Mesenchymal stem cell (in vitro differentiated cells and primary cell): ENCODE measurements around the gene SSR4.

Experiments used
- DNase-seq: peaks from one replicate; pipeline ENCODE4 v3.0.0-alpha.2; 2013
- H2AFZ ChIP-seq: one replicate; pipeline ENCODE4 v1.6.1; 2013; ENCODE audit warnings: low read depth, mild to moderate bottlenecking, control low read depth, inconsistent platforms, low read length, moderate library complexity
- H2AK5ac ChIP-seq: 2 replicates; pipeline ENCODE4 v1.6.1; 2013; ENCODE audit warnings: low read length, moderate library complexity, mild to moderate bottlenecking, inconsistent platforms; ENCODE audit not compliant: severe bottlenecking
- H2BK120ac ChIP-seq: one replicate; pipeline ENCODE4 v1.6.1; 2013; ENCODE audit warnings: low read depth, mild to moderate bottlenecking, inconsistent platforms, low read length, moderate library complexity
- H2BK12ac ChIP-seq, 2 experiments: one replicate each; pipeline ENCODE4 v1.6.1; 2013; ENCODE audit warnings: inconsistent platforms in 2 of 2, low read length in 2 of 2, mild to moderate bottlenecking in 2 of 2, moderate library complexity in 2 of 2, control low read depth in 1 of 2
- H2BK15ac ChIP-seq: one replicate; pipeline ENCODE4 v1.6.1; 2013; ENCODE audit warnings: mild to moderate bottlenecking, low read depth, inconsistent platforms; ENCODE audit not compliant: poor library complexity, severe bottlenecking
- H2BK5ac ChIP-seq: 2 replicates; pipeline ENCODE4 v1.6.1; 2013; ENCODE audit warnings: low read depth, mild to moderate bottlenecking, low read length, control low read depth, inconsistent platforms; ENCODE audit not compliant: poor library complexity, severe bottlenecking
- H3K14ac ChIP-seq, 2 experiments: one replicate each; pipeline ENCODE4 v1.6.1; 2013; ENCODE audit warnings: inconsistent platforms in 2 of 2, low read length in 2 of 2, control low read depth in 1 of 2, mild to moderate bottlenecking in 1 of 2, moderate library complexity in 1 of 2
- H3K18ac ChIP-seq, 2 experiments: one replicate each; pipeline ENCODE4 v1.6.1; 2013; ENCODE audit warnings: inconsistent platforms in 2 of 2, low read length in 2 of 2, control low read depth in 1 of 2, low read depth in 1 of 2, mild to moderate bottlenecking in 1 of 2
- H3K23ac ChIP-seq, 2 experiments: one replicate each; pipeline ENCODE4 v1.6.1; 2013; ENCODE audit warnings: inconsistent platforms in 2 of 2, low read length in 2 of 2, mild to moderate bottlenecking in 2 of 2, moderate library complexity in 2 of 2, control low read depth in 1 of 2
- H3K27ac ChIP-seq: 2 replicates; pipeline ENCODE4 v1.5.1; 2013; ENCODE audit warnings: mild to moderate bottlenecking, moderate library complexity, low read length, control low read depth, inconsistent platforms; ENCODE audit not compliant: poor library complexity, severe bottlenecking
- H3K27me3 ChIP-seq, 2 experiments: 2 replicates each; pipeline versions ENCODE4 v1.6.1 to v1.7.0; 2013; ENCODE audit warnings: low read length in 2 of 2, mild to moderate bottlenecking in 2 of 2, moderate library complexity in 2 of 2, control low read depth in 1 of 2, inconsistent platforms in 1 of 2; ENCODE audit not compliant: control insufficient read depth in 1 of 2, insufficient read depth in 1 of 2
- H3K36me3 ChIP-seq, 2 experiments: 2 replicates each; pipeline versions ENCODE4 v1.6.1 to v1.7.0; 2013; ENCODE audit warnings: low read length in 2 of 2, control low read depth in 1 of 2, inconsistent platforms in 1 of 2, low read depth in 1 of 2, mild to moderate bottlenecking in 1 of 2; ENCODE audit not compliant: insufficient read depth in 2 of 2, control insufficient read depth in 1 of 2
- H3K4ac ChIP-seq, 2 experiments: one replicate each; pipeline ENCODE4 v1.6.1; 2013; ENCODE audit warnings: inconsistent platforms in 2 of 2, low read length in 2 of 2, mild to moderate bottlenecking in 2 of 2, moderate library complexity in 2 of 2, control low read depth in 1 of 2, low read depth in 1 of 2
- H3K4me1 ChIP-seq: 2 replicates; pipeline ENCODE4 v1.6.1; 2013; ENCODE audit warnings: low read depth, low read length, control low read depth; ENCODE audit not compliant: control insufficient read depth, insufficient read depth
- H3K4me2 ChIP-seq: 2 replicates; pipeline ENCODE4 v1.6.1; 2013; ENCODE audit warnings: low read length, mild to moderate bottlenecking, inconsistent platforms; ENCODE audit not compliant: poor library complexity, severe bottlenecking
- H3K4me3 ChIP-seq, 2 experiments: 2 replicates each; pipeline versions ENCODE4 v1.5.1 to v1.7.0; 2013; ENCODE audit warnings: low read length in 2 of 2, mild to moderate bottlenecking in 2 of 2, control low read depth in 1 of 2, low read depth in 1 of 2; ENCODE audit not compliant: insufficient read depth in 1 of 2
- H3K79me1 ChIP-seq: replicated peaks from 2 replicates; pipeline ENCODE4 v1.6.1; 2013; ENCODE audit warnings: mild to moderate bottlenecking, control low read depth, low read length, inconsistent platforms; ENCODE audit not compliant: poor library complexity, severe bottlenecking
- H3K9ac ChIP-seq: 2 replicates; pipeline ENCODE4 v1.7.0; 2013; ENCODE audit warnings: mild to moderate bottlenecking, low read length, moderate library complexity
- H3K9me3 ChIP-seq: 2 replicates; pipeline ENCODE4 v1.7.0; 2013; ENCODE audit warnings: mild to moderate bottlenecking, low read length; ENCODE audit not compliant: control insufficient read depth
- H4K8ac ChIP-seq: one replicate; pipeline ENCODE4 v1.6.1; 2013; ENCODE audit warnings: inconsistent platforms, mild to moderate bottlenecking, low read length, moderate library complexity
- H4K91ac ChIP-seq: one replicate; pipeline ENCODE4 v1.6.1; 2013; ENCODE audit warnings: mild to moderate bottlenecking, low read length, inconsistent platforms
- WGBS: methylation state at CpG from one replicate; pipeline ENCODE4 v1.1.7; 2013; ENCODE audit warnings: mixed read lengths; 5-methylcytosine and 5-hydroxymethylcytosine counted together

SSR4 gene

DNA sequence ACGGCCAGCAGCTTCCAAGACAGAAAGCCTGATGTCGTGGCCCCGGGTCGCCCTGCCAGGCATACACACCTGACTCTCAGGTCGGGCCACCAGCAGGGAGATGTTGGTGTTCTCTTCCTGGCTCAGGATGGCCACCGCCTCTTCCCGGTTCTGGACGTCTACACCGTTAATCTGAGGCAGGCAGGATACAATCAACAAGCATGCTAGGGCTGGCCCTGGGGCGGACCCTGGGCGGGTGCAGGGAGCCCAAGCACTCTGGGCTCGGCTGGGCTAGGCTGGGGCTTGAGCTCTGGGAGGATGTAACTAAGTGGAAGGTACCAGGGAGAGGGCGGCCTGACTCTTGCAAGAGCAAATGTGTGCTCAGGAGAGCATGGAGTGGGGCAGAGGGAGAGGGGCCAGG is 11.0 kb downstream of the SSR4 start:
- Histone ChIP-seq H4K91ac (no peak overlapping the region), H3K79me1 (no peaks in the 10 kb centered on the region), H2BK120ac (no peak overlapping the region), H2BK12ac (no peak overlapping the region), H3K4me2 (no peak overlapping the region), H2BK15ac (no peak overlapping the region), H4K8ac (no peak overlapping the region), H3K9ac (no peak overlapping the region), H3K18ac (no peak overlapping the region), H2AFZ (no peak overlapping the region), H3K23ac (no peak overlapping the region), H3K4me1 (peaks cover 1% of the 10 kb centered on the region), H2BK5ac (no peak overlapping the region), H3K27me3 (peaks cover 0 to 27% of the 10 kb centered on the region in 2 experiments), H3K36me3 (no peaks in the 10 kb centered on the region), H3K14ac (no peak overlapping the region), H3K4ac (no peak overlapping the region), H3K9me3 (no peaks in the 10 kb centered on the region), H3K4me3 (no peak overlapping the region), H3K27ac (no peak overlapping the region), H2AK5ac (no peak overlapping the region)
- no peak for DNase-seq
- WGBS = 87% methylated on average over 13 of the region's 13 CpGs

GRCh38 chrX:153806999-153807575 is 12.6 kb downstream of the SSR4 start:
- Histone ChIP-seq H3K79me1 (no peaks in the 10 kb centered on the region), H3K14ac (no peak overlapping the region), H3K23ac (no peak overlapping the region), H2BK15ac (no peak overlapping the region), H3K36me3 (no peaks in the 10 kb centered on the region), H3K27me3 (peaks cover 2 to 38% of the 10 kb centered on the region in 2 experiments), H4K91ac (no peak overlapping the region), H2AFZ (no peak overlapping the region), H3K9ac (no peak overlapping the region), H3K9me3 (peaks cover 6% of the 10 kb centered on the region), H2AK5ac (no peak overlapping the region), H2BK12ac (no peak overlapping the region), H3K27ac (no peak overlapping the region), H2BK120ac (no peak overlapping the region), H4K8ac (no peak overlapping the region), H3K18ac (no peak overlapping the region), H2BK5ac (no peak overlapping the region), H3K4ac (no peak overlapping the region), H3K4me1 (no peaks in the 10 kb centered on the region), H3K4me3 (no peak overlapping the region), H3K4me2 (no peak overlapping the region)
- 98% methylated on average over 15 of the region's 28 CpGs for WGBS
- DNase-seq = no peak

- no peak overlapping the region for H2BK12ac ChIP-seq
- no peaks in the 10 kb centered on the region for H3K36me3 ChIP-seq
- no peak for DNase-seq
- no peak overlapping the region for H4K91ac ChIP-seq
- H3K27me3 ChIP-seq = peaks cover 10 to 43% of the 10 kb centered on the region in 2 experiments
- H3K9ac ChIP-seq = no peak overlapping the region
- no peak overlapping the region for H3K27ac ChIP-seq
- H4K8ac ChIP-seq = no peak overlapping the region
- no peak overlapping the region for H2BK120ac ChIP-seq
- H3K4me1 ChIP-seq = no peaks in the 10 kb centered on the region
- H3K9me3 ChIP-seq = peaks cover 7% of the 10 kb centered on the region
- H3K79me1 ChIP-seq = no peaks in the 10 kb centered on the region
- H3K4me2 ChIP-seq = no peak overlapping the region
- H3K18ac ChIP-seq = no peak overlapping the region
- no peak overlapping the region for H2BK5ac ChIP-seq
- no peak overlapping the region for H2AFZ ChIP-seq
- WGBS = 92% methylated on average over 18 of the region's 19 CpGs
- no peak overlapping the region for H3K4ac ChIP-seq
- H2AK5ac ChIP-seq = no peak overlapping the region
- H3K23ac ChIP-seq = no peak overlapping the region
- H2BK15ac ChIP-seq = no peak overlapping the region
- H3K14ac ChIP-seq = no peak overlapping the region
- no peak overlapping the region for H3K4me3 ChIP-seq
Observed at GRCh38 chrX:153807976-153808375, 13.5 kb downstream of the SSR4 start.

DNA sequence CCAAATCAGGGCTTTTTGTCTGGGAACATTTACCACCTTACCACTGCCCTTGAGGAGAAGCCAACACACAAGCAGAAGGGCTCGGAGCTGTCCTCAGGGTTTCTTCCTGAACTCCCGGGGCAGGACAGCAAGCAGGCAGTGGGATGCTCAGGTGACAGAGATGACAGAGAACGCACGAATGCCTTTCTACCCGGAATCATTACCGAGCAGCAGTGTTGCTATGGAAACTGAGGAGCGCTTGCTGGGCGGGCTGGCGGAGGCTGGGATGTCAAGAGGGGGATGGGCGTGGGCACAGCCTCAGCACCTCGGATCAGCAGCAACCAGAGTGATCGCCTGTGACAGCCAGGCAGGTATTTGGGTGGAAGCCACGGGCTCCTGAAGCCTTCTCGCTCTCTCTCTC is 17.8 kb downstream of the SSR4 start:
- Histone ChIP-seq H3K27ac (no peak overlapping the region), H2BK12ac (no peak overlapping the region), H3K9ac (no peak overlapping the region), H4K91ac (no peak overlapping the region), H2AFZ (no peak overlapping the region), H2AK5ac (no peak overlapping the region), H3K4ac (no peak overlapping the region), H2BK120ac (no peak overlapping the region), H3K27me3 (peaks cover 13 to 47% of the 10 kb centered on the region in 2 experiments), H3K14ac (no peak overlapping the region), H2BK5ac (no peak overlapping the region), H3K9me3 (peaks cover 9% of the 10 kb centered on the region), H3K36me3 (no peaks in the 10 kb centered on the region), H3K4me1 (no peaks in the 10 kb centered on the region), H4K8ac (no peak overlapping the region), H2BK15ac (no peak overlapping the region), H3K79me1 (no peaks in the 10 kb centered on the region), H3K18ac (no peak overlapping the region), H3K23ac (no peak overlapping the region), H3K4me3 (no peak overlapping the region), H3K4me2 (no peak overlapping the region)
- DNase-seq = no peak
- 84% methylated on average over 11 of the region's 14 CpGs for WGBS
